Common myeloid progenitor, CD34-positive (primary cell): ENCODE measurements around the gene BFSP1.

Experiments used
- CTCF ChIA-PET: fragments of 350-600 bp; sonication (Branson Sonifier 250); formaldehyde crosslinking; loops from one replicate; lab custom pipeline; 2021; ENCODE audit warnings: antibody characterized with exemption; lab: Charles Lee
- POLR2A ChIA-PET: fragments of 350-600 bp; sonication (Branson Sonifier 250); formaldehyde crosslinking; loops from one replicate; lab custom pipeline; 2021; ENCODE audit warnings: antibody characterized with exemption; lab: Charles Lee
- DNase-seq, 3 donors: peaks; one replicate each; pipeline versions ENCODE4 v3.0.0 to v3.0.0-alpha.2; 2013
- H3K27ac ChIP-seq, 2 experiments: 1 replicate in 1 of 2; 2 replicates in 1 of 2; pipeline ENCODE4 v1.7.0; 2013; ENCODE audit warnings: inconsistent platforms in 2 of 2, low read length in 2 of 2, mild to moderate bottlenecking in 2 of 2, low read depth in 1 of 2, moderate library complexity in 1 of 2; ENCODE audit not compliant: severe bottlenecking in 2 of 2, insufficient read depth in 1 of 2, poor library complexity in 1 of 2
- H3K27me3 ChIP-seq, 5 experiments: replicated peaks in 2 of 5; 1 replicate in 3 of 5; 2 replicates in 2 of 5; pipeline versions ENCODE4 v1.6.1 to v1.7.0; 2013; ENCODE audit warnings: low read length in 4 of 5, mild to moderate bottlenecking in 2 of 5, moderate library complexity in 2 of 5, inconsistent platforms in 1 of 5; ENCODE audit not compliant: insufficient read depth in 5 of 5, control insufficient read depth in 4 of 5
- H3K36me3 ChIP-seq, 4 experiments: 1 replicate in 2 of 4; 2 replicates in 2 of 4; pipeline versions ENCODE4 v1.6.1 to v1.7.0; 2013; ENCODE audit warnings: low read length in 3 of 4, control low read depth in 1 of 4, mild to moderate bottlenecking in 1 of 4; ENCODE audit not compliant: control insufficient read depth in 4 of 4, insufficient read depth in 4 of 4
- H3K4me1 ChIP-seq, 4 experiments: 1 replicate in 3 of 4; 2 replicates in 1 of 4; pipeline versions ENCODE4 v1.6.1 to v1.7.1; 2013; ENCODE audit warnings: low read length in 3 of 4, mild to moderate bottlenecking in 3 of 4, control low read depth in 1 of 4, inconsistent platforms in 1 of 4, moderate library complexity in 1 of 4; ENCODE audit not compliant: control insufficient read depth in 4 of 4, insufficient read depth in 4 of 4; ENCODE audit errors: control extremely low read depth in 1 of 4
- H3K4me3 ChIP-seq, 7 experiments: 1 replicate in 4 of 7; 2 replicates in 3 of 7; pipeline versions ENCODE4 v1.5.1 to v1.7.0; 2013; ENCODE audit warnings: mild to moderate bottlenecking in 7 of 7, low read length in 6 of 7, moderate library complexity in 6 of 7, inconsistent platforms in 2 of 7, low read depth in 2 of 7, control low read depth in 1 of 7; ENCODE audit not compliant: insufficient read depth in 4 of 7, control insufficient read depth in 1 of 7; ENCODE audit errors: extremely low read depth in 1 of 7
- H3K9me3 ChIP-seq, 5 experiments: 1 replicate in 4 of 5; 2 replicates in 1 of 5; pipeline versions ENCODE4 v1.6.1 to v1.7.1; 2013; ENCODE audit warnings: low read length in 4 of 5, mild to moderate bottlenecking in 2 of 5, inconsistent platforms in 1 of 5, low read depth in 1 of 5, moderate library complexity in 1 of 5; ENCODE audit not compliant: control insufficient read depth in 4 of 5, insufficient read depth in 2 of 5; ENCODE audit errors: control extremely low read depth in 1 of 5
- WGBS: methylation state at CpG from one replicate; pipeline ENCODE4 v1.1.5; 2013; ENCODE audit not compliant: insufficient coverage; 5-methylcytosine and 5-hydroxymethylcytosine counted together

The BFSP1 gene

DNA sequence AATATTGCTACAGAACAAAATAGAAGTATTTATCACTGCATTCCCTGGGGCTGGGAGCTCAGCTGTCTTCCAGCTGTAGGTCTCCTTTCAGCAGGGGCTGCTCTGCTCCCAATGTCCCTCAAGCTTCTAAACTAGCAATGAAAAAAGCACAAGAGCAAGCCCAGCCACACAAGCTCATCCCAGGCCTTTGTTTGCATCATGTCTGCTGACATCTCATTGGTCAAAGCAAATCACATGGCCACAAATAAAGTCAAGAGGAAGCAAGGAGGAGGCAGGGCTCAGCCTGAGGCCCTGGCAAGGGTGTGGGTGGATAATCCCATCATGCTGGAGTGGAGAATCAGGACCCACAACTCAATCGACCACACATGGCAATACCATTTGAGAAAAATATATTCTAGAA lies 2.2 kb upstream of the BFSP1 start:
- Histone ChIP-seq H3K9me3 (no peaks in the 10 kb centered on the region), H3K27ac (no peak overlapping the region), H3K4me3 (no peak overlapping the region), H3K4me1 (peaks cover 0 to 15% (median 12%) of the 10 kb centered on the region in 4 experiments), H3K27me3 (peaks cover 0 to 12% (median 2%) of the 10 kb centered on the region in 5 experiments), H3K36me3 (no peaks in the 10 kb centered on the region)
- peak; percentile 14 to 33 (median 26) for DNase-seq
- ChIA-PET CTCF (interaction anchor here (1.6 to 1.8 kb wide), 3 partner anchors 77 to 463 kb away, joined by 3 to 5 read pairs (median 3); no protein-coding TSS in a partner anchor), POLR2A (no interaction called here)
- WGBS: 67% methylated on average over 1 of the region's 1 CpG

DNA sequence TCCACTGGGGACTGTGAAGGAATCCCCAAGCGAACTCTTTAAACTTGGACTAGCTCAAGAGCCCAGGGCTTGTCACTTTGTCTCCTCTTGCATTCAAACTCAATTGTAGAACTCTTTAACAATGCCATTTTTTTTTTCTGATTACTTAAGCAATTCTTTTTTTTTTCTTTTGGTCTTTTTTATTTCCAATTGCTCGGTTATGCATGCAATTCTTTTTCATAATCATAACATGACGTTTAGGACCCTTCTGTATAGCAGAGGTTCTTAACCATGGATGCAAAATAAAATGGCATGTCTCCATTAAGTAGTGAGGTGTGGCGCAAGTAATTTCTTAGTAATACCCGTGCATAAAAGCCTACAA lies 466 bp upstream of the BFSP1 start:
- ChIA-PET CTCF (interaction anchor here (0.6 to 2.6 kb wide), 8 partner anchors 14 to 366 kb away, joined by 3 to 13 read pairs (median 3); no protein-coding TSS in a partner anchor), POLR2A (no interaction called here)
- no peaks in the 10 kb centered on the region for H3K36me3 ChIP-seq
- no peak for DNase-seq
- peaks cover 0 to 15% (median 12%) of the 10 kb centered on the region in 4 experiments for H3K4me1 ChIP-seq
- H3K27ac ChIP-seq: no peak overlapping the region
- WGBS: 75% methylated on average over 3 of the region's 5 CpGs
- peak overlapping the region; percentile 19 to 77 (median 51) for H3K4me3 ChIP-seq
- no peaks in the 10 kb centered on the region for H3K9me3 ChIP-seq
- H3K27me3 ChIP-seq: peaks cover 0 to 12% (median 2%) of the 10 kb centered on the region in 5 experiments

GRCh38 chr20:17530153-17530552 lies 1.0 kb downstream of the BFSP1 start:
- peaks cover 0 to 12% (median 2%) of the 10 kb centered on the region in 5 experiments for H3K27me3 ChIP-seq
- no peak for DNase-seq
- ChIA-PET POLR2A (no interaction called here), CTCF (interaction anchor here (0.8 to 2.6 kb wide), 6 partner anchors 10 to 41 kb away, joined by 3 to 13 read pairs (median 4); no protein-coding TSS in a partner anchor)
- H3K9me3 ChIP-seq: no peaks in the 10 kb centered on the region
- H3K4me1 ChIP-seq: peaks cover 0 to 15% (median 12%) of the 10 kb centered on the region in 4 experiments
- no peaks in the 10 kb centered on the region for H3K36me3 ChIP-seq
- 100% methylated on average over 5 of the region's 7 CpGs for WGBS
- no peak overlapping the region for H3K27ac ChIP-seq
- H3K4me3 ChIP-seq: no peak overlapping the region

DNA sequence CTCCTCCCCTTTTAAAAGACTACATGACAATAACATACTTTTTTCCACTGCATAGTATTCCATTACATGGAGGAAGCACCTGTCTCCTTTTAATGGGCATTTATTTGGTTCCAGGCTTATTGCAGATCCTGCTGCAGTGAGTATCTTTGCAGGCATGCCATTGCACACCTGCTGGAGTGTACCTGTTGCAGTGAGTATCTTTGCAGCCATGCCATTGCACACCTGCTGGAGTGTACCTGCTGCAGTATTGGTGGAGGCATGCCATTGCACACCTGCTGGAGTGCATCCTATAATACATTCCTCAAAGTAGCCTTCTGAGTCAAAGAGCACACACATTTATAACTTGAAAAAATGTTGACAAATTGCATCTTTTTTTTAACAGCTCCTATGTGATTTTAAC lies 1.6 kb downstream of the BFSP1 start:
- Histone ChIP-seq H3K9me3 (no peaks in the 10 kb centered on the region), H3K27ac (no peak overlapping the region), H3K36me3 (no peaks in the 10 kb centered on the region), H3K4me1 (peaks cover 0 to 15% (median 12%) of the 10 kb centered on the region in 4 experiments), H3K27me3 (peaks cover 0 to 12% (median 2%) of the 10 kb centered on the region in 5 experiments), H3K4me3 (no peak overlapping the region)
- ChIA-PET CTCF (interaction anchor here (0.8 to 2.6 kb wide), 4 partner anchors 11 to 25 kb away, joined by 3 to 13 read pairs (median 4); no protein-coding TSS in a partner anchor), POLR2A (interaction anchor here (0.6 kb wide), 1 partner anchor 30 kb away, joined by 3 read pairs; no protein-coding TSS in a partner anchor)
- DNase-seq: no peak

DNA sequence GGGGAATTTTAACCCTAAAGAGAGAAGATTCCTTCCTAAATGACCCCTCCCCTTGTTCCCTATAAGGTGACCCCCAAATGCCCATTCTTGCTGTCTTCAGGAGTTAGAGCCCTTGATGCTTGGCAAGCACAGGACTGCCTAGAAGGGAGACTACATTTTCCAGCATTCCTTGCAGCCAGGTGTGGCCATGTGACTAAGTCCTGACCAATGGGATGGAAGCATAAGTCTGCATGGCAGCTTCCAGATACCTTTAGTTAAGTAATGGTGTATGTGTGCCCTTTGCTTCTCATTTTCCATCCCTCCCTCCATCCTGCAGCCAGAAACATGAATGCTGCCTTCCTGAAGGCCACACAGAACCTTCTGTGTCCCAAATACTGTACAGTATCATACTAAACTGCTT lies 5.5 kb downstream of the BFSP1 start:
- ChIA-PET CTCF (interaction anchor here (1.9 kb wide), 1 partner anchor 92 kb away, joined by 5 read pairs; no protein-coding TSS in a partner anchor), POLR2A (no interaction called here)
- no peak overlapping the region for H3K27ac ChIP-seq
- H3K4me3 ChIP-seq: no peak overlapping the region
- peaks cover 0 to 3% (median 2%) of the 10 kb centered on the region in 4 experiments for H3K4me1 ChIP-seq
- peaks cover 0 to 5% (median 2%) of the 10 kb centered on the region in 5 experiments for H3K27me3 ChIP-seq
- H3K9me3 ChIP-seq: no peaks in the 10 kb centered on the region
- H3K36me3 ChIP-seq: no peaks in the 10 kb centered on the region
- peak; percentile 25 to 37 (median 33) for DNase-seq

GRCh38 chr20:17525132-17525531 lies 6.0 kb downstream of the BFSP1 start:
- H3K27ac ChIP-seq: no peak overlapping the region
- no peak for DNase-seq
- 100% methylated on average over 2 of the region's 5 CpGs for WGBS
- ChIA-PET POLR2A (no interaction called here), CTCF (interaction anchor here (1.9 kb wide), 1 partner anchor 92 kb away, joined by 5 read pairs; no protein-coding TSS in a partner anchor)
- peaks cover 0 to 3% (median 0%) of the 10 kb centered on the region in 4 experiments for H3K4me1 ChIP-seq
- H3K27me3 ChIP-seq: peaks cover 0 to 5% (median 0%) of the 10 kb centered on the region in 5 experiments
- H3K9me3 ChIP-seq: no peaks in the 10 kb centered on the region
- H3K36me3 ChIP-seq: no peaks in the 10 kb centered on the region
- H3K4me3 ChIP-seq: no peak overlapping the region

DNA sequence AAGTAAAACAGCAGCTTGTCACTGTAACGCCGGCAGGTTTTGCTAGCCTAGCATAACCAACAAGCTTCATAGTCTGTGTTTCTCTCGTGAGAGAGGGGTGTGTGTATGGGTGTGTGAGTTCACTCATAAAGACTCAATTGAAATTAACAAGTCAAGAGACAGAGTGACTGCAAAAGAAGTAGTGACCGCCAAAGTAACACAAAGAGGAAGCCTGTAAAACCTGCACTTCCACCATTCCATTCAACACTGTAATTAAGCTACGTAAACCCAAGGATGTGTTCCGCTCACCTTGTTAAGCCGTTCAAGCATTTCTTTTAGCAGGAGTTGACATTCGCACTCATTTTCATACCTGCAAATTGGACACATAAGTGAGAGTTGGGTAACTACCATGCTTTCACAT lies 6.6 kb downstream of the BFSP1 start:
- 97% methylated on average over 5 of the region's 8 CpGs for WGBS
- Histone ChIP-seq H3K27ac (no peak overlapping the region), H3K9me3 (no peaks in the 10 kb centered on the region), H3K27me3 (peaks cover 0 to 3% (median 0%) of the 10 kb centered on the region in 5 experiments), H3K36me3 (no peaks in the 10 kb centered on the region), H3K4me1 (peaks cover 0 to 3% (median 0%) of the 10 kb centered on the region in 4 experiments), H3K4me3 (no peak overlapping the region)
- ChIA-PET POLR2A (interaction anchor here (0.5 kb wide), 1 partner anchor 41 kb away, joined by 3 read pairs; no protein-coding TSS in a partner anchor), CTCF (interaction anchor here (0.6 to 1.9 kb wide), 3 partner anchors 17 to 93 kb away, joined by 3 to 5 read pairs (median 3); no protein-coding TSS in a partner anchor)
- DNase-seq: no peak
